Measurements from ENCODE around the gene ANO6.

DNA sequence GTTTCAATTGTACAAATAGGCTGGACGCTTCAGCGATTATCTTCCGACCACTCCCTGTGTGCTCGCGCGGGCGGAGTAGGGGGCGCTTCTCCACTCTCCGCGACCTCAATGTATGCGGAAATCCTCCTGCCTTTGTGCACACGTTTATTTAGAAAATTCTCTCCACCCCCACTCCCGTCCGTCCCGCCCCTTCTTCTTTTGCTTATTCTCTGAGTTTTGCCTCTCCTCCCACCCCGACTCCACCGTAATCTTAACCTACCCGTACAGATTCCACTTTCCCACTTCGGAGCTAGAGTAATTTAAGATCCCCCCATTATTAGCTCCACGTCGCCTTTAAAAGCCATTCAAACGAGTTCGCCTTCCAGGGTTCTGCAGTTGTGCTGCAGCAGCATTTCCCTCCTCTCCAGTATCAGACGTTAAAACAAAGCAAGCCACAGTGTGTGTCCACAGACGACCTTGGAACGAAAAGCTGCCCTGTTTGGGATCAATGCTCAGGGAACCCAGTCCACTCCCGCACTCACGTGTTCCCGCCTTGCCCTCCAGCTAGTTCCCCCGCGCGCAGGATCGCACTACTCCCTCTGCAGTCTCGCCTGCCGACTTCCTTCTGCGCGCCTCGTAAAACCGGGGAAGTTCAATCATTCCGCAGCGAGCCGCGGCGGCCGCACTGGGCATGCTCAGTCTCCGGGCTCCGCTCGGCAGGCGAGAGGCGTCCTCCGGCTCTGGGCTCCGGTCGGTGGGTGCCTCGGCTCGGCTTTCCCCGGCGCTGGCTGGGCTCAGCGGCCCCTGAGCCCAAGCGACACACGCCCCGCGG, at the start of gene ANO6:
- TF ChIP-seq EZH2 (IDR thresholded peaks at IDR 0.05; ENCODE audit: borderline replicate concordance, low read length), result no peak
- TF ChIP-seq, protein P1, sequence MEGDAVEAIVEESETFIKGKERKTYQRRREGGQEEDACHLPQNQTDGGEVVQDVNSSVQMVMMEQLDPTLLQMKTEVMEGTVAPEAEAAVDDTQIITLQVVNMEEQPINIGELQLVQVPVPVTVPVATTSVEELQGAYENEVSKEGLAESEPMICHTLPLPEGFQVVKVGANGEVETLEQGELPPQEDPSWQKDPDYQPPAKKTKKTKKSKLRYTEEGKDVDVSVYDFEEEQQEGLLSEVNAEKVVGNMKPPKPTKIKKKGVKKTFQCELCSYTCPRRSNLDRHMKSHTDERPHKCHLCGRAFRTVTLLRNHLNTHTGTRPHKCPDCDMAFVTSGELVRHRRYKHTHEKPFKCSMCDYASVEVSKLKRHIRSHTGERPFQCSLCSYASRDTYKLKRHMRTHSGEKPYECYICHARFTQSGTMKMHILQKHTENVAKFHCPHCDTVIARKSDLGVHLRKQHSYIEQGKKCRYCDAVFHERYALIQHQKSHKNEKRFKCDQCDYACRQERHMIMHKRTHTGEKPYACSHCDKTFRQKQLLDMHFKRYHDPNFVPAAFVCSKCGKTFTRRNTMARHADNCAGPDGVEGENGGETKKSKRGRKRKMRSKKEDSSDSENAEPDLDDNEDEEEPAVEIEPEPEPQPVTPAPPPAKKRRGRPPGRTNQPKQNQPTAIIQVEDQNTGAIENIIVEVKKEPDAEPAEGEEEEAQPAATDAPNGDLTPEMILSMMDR (conservative IDR thresholded peaks at IDR 0.05 in 1 of 2, IDR thresholded peaks at IDR 0.05 in 1 of 2; ENCODE audit: extremely low read depth in 1 of 2, insufficient read depth in 1 of 2, low read depth in 1 of 2, low read length in 2 of 2), result peak in 1 of 2 donors; percentile 38

Measured in mammary epithelial cell (primary cell).